ENCODE results near the gene OR2S2. TPM values are rescaled to one million over a fixed set of nuclear protein-coding genes. Genes with fewer than 3 reads are reported as not detected.
A peak's percentile ranks its signal among the peaks of the same experiment; 100 is the strongest.
"Not testable (repeated sequence)": the region's sequence is repeated elsewhere in the genome, so short reads cannot be mapped to it uniquely, and the experiment has no call there.

Gene OR2S2
- not detected in 2 replicates for total RNA-seq (2014; rRNA removed; shearing (Covaris generic); ENCODE audit: low replicate concordance)

- DNase-seq (ENCODE audit: low read depth): peak; percentile 14
- in situ Hi-C loops (cut with HindIII; ENCODE audit: low pct_unique_long_range_greater_than_20kb, low sequenced_read_pairs): no loop called here
Observed at GRCh38 chr9:35958104-35958837, at the start of gene OR2S2. TSS of gene OR2S2 (minus strand) at chr9:35958154. CDS start at chr9:35958098, 56 bp downstream.

- DNase-seq (ENCODE audit: low read depth): no peak
Observed at GRCh38 chr9:36007316-36007708, 49.4 kb upstream of the OR2S2 start.

GRCh38 chr9:36006549-36007315 is 48.8 kb upstream of the OR2S2 start:
- DNase-seq (ENCODE audit: low read depth): no peak
- in situ Hi-C loops (cut with HindIII; ENCODE audit: low pct_unique_long_range_greater_than_20kb, low sequenced_read_pairs): no loop called here

More at GRCh38 chr9:36007316-36007708, 49.4 kb upstream of the OR2S2 start:
- in situ Hi-C loops (cut with HindIII; ENCODE audit: low pct_unique_long_range_greater_than_20kb, low sequenced_read_pairs): no loop called here

GRCh38 chr9:36005891-36006290 is 47.9 kb upstream of the OR2S2 start:
- in situ Hi-C loops (cut with HindIII; ENCODE audit: low pct_unique_long_range_greater_than_20kb, low sequenced_read_pairs): no loop called here
- no peak for DNase-seq (ENCODE audit: low read depth)

- DNase-seq (ENCODE audit: low read depth): no peak
Observed at GRCh38 chr9:35998333-35998732, 40.4 kb upstream of the OR2S2 start.

GRCh38 chr9:35997016-35997415 is 39.1 kb upstream of the OR2S2 start:
- in situ Hi-C loops (cut with HindIII; ENCODE audit: low pct_unique_long_range_greater_than_20kb, low sequenced_read_pairs); DNase-seq (ENCODE audit: low read depth): not testable (repeated sequence)

More at GRCh38 chr9:35998333-35998732, 40.4 kb upstream of the OR2S2 start:
- in situ Hi-C loops (cut with HindIII; ENCODE audit: low pct_unique_long_range_greater_than_20kb, low sequenced_read_pairs): no loop called here

- DNase-seq (ENCODE audit: low read depth): no peak
- in situ Hi-C loops (cut with HindIII; ENCODE audit: low pct_unique_long_range_greater_than_20kb, low sequenced_read_pairs): no loop called here
Observed at GRCh38 chr9:35996358-35996970, 38.5 kb upstream of the OR2S2 start.

GRCh38 chr9:35994959-35995358 is 37.0 kb upstream of the OR2S2 start:
- in situ Hi-C loops (cut with HindIII; ENCODE audit: low pct_unique_long_range_greater_than_20kb, low sequenced_read_pairs): no loop called here
- no peak for DNase-seq (ENCODE audit: low read depth)

- no peak for DNase-seq (ENCODE audit: low read depth)
- in situ Hi-C loops (cut with HindIII; ENCODE audit: low pct_unique_long_range_greater_than_20kb, low sequenced_read_pairs): no loop called here
Observed at GRCh38 chr9:35993976-35994720, 36.2 kb upstream of the OR2S2 start.

- DNase-seq (ENCODE audit: low read depth); in situ Hi-C loops (cut with HindIII; ENCODE audit: low pct_unique_long_range_greater_than_20kb, low sequenced_read_pairs): not testable (repeated sequence)
Observed at GRCh38 chr9:35993136-35993535, 35.2 kb upstream of the OR2S2 start.

- no peak for DNase-seq (ENCODE audit: low read depth)
- in situ Hi-C loops (cut with HindIII; ENCODE audit: low pct_unique_long_range_greater_than_20kb, low sequenced_read_pairs): no loop called here
Observed at GRCh38 chr9:35990155-35990554, 32.2 kb upstream of the OR2S2 start.

GRCh38 chr9:35984021-35984420 is 26.1 kb upstream of the OR2S2 start:
- in situ Hi-C loops (cut with HindIII; ENCODE audit: low pct_unique_long_range_greater_than_20kb, low sequenced_read_pairs): no loop called here
- no peak for DNase-seq (ENCODE audit: low read depth)

- DNase-seq (ENCODE audit: low read depth): no peak
- in situ Hi-C loops (cut with HindIII; ENCODE audit: low pct_unique_long_range_greater_than_20kb, low sequenced_read_pairs): no loop called here
Observed at GRCh38 chr9:35981699-35982098, 23.7 kb upstream of the OR2S2 start.

- DNase-seq (ENCODE audit: low read depth): no peak
- in situ Hi-C loops (cut with HindIII; ENCODE audit: low pct_unique_long_range_greater_than_20kb, low sequenced_read_pairs): no loop called here
Observed at GRCh38 chr9:35980289-35981011, 22.5 kb upstream of the OR2S2 start.

GRCh38 chr9:35978792-35979191 is 20.8 kb upstream of the OR2S2 start:
- in situ Hi-C loops (cut with HindIII; ENCODE audit: low pct_unique_long_range_greater_than_20kb, low sequenced_read_pairs): no loop called here
- DNase-seq (ENCODE audit: low read depth): no peak

GRCh38 chr9:35976726-35977125 is 18.8 kb upstream of the OR2S2 start:
- in situ Hi-C loops (cut with HindIII; ENCODE audit: low pct_unique_long_range_greater_than_20kb, low sequenced_read_pairs): no loop called here
- DNase-seq (ENCODE audit: low read depth): no peak

- DNase-seq (ENCODE audit: low read depth): no peak
- in situ Hi-C loops (cut with HindIII; ENCODE audit: low pct_unique_long_range_greater_than_20kb, low sequenced_read_pairs): no loop called here
Observed at GRCh38 chr9:35974800-35975199, 16.8 kb upstream of the OR2S2 start.

GRCh38 chr9:35972093-35972492 is 14.1 kb upstream of the OR2S2 start:
- in situ Hi-C loops (cut with HindIII; ENCODE audit: low pct_unique_long_range_greater_than_20kb, low sequenced_read_pairs): no loop called here
- no peak for DNase-seq (ENCODE audit: low read depth)

Data from Caki2 (cell line).